HepG2 (cell line): ENCODE results near the gene TREM1. TPM values are rescaled to one million over a fixed set of nuclear protein-coding genes. Genes with fewer than 3 reads are reported as not detected.

Experiments used
- ATAC-seq: fragments of 200-7000 bp; cut with Tn5 transposase; 3 replicates; pipeline ENCODE4 v1.9.1; 2020; ENCODE audit warnings: mild to moderate bottlenecking, moderate library complexity
- BruUV-seq: library from RNA; stranded (reverse); fragments of 400-500 nt; replicated peaks from 2 replicates; lab custom pipeline; 2021; lab: Mats Ljungman, UMichigan
- CTCF ChIA-PET: fragments of 300-600 bp; formaldehyde crosslinking; extraction: SDS; loops from one replicate; lab custom pipeline; 2021; ENCODE audit warnings: low total read pairs, inconsistent platforms, low intra/inter-chr PET ratio; lab: Yijun Ruan, JAX
- POLR2A ChIA-PET: fragments of 350-600 bp; sonication (Branson Sonifier 250); formaldehyde crosslinking; loops from one replicate; lab custom pipeline; 2020; ENCODE audit warnings: antibody characterized with exemption, inconsistent platforms; lab: Yijun Ruan, JAX
- DNase-seq: peaks from one replicate; pipeline ENCODE4 v3.0.0-alpha.2; 2015; ENCODE audit warnings: low spot score
- FAIRE-seq: peaks from 3 replicates; lab custom pipeline; 2011; peaks lifted over from hg19 to GRCh38; lab: Jason Lieb, UNC
- H2AFZ ChIP-seq: one replicate; pipeline ENCODE4 v1.6.1; 2011; ENCODE audit warnings: low read length, inconsistent platforms
- H3K27ac ChIP-seq: fragments of 300-600 bp; 3 replicates; pipeline ENCODE4 v1.8.0; 2011; ENCODE audit warnings: mixed run types, mild to moderate bottlenecking, mixed read lengths, low read length, inconsistent platforms; ENCODE audit not compliant: insufficient read depth; ENCODE audit errors: extremely low read length
- H3K27me3 ChIP-seq, 2 experiments: fragments of 200-600 bp in 1 of 2; 2 replicates in 1 of 2; 3 replicates in 1 of 2; pipeline versions ENCODE4 v1.6.0 to v1.8.0; 2011; ENCODE audit warnings: low read length in 2 of 2, mild to moderate bottlenecking in 2 of 2, moderate library complexity in 2 of 2, inconsistent platforms in 1 of 2; ENCODE audit not compliant: insufficient read depth in 2 of 2, control insufficient read depth in 1 of 2
- H3K36me3 ChIP-seq, 2 experiments: fragments of 200-600 bp in 1 of 2; replicated peaks in 1 of 2; 2 replicates in 1 of 2; 3 replicates in 1 of 2; pipeline versions ENCODE4 v1.5.1 to v1.8.0; 2011; ENCODE audit warnings: low read length in 2 of 2, inconsistent platforms in 1 of 2; ENCODE audit not compliant: insufficient read depth in 2 of 2, control insufficient read depth in 1 of 2
- H3K4me1 ChIP-seq: 2 replicates; pipeline ENCODE4 v1.5.1; 2012; ENCODE audit warnings: low read length, inconsistent platforms; ENCODE audit not compliant: insufficient read depth
- H3K4me2 ChIP-seq: 2 replicates; pipeline ENCODE4 v1.6.0; 2011; ENCODE audit warnings: low read depth, low read length, inconsistent platforms
- H3K4me3 ChIP-seq, 3 experiments: fragments of 200-600 bp in 1 of 3; sonication (generic), shearing (Covaris generic) in 1 of 3; replicated peaks in 1 of 3; 2 replicates each; pipeline ENCODE4 v1.5.1; 2011 to 2016; ENCODE audit warnings: low read length in 3 of 3, inconsistent platforms in 2 of 3, low read depth in 2 of 3, mild to moderate bottlenecking in 2 of 3, control low read depth in 1 of 3, mixed read lengths in 1 of 3; ENCODE audit not compliant: insufficient read depth in 1 of 3
- H3K79me2 ChIP-seq: one replicate; pipeline ENCODE4 v1.6.1; 2011; ENCODE audit warnings: low read length, inconsistent platforms; ENCODE audit not compliant: insufficient read depth
- H3K9ac ChIP-seq: 2 replicates; pipeline ENCODE4 v1.6.0; 2011; ENCODE audit warnings: mild to moderate bottlenecking, low read depth, low read length, inconsistent platforms; ENCODE audit not compliant: insufficient read depth
- H3K9me3 ChIP-seq: 2 replicates; pipeline ENCODE4 v1.5.1; 2012; ENCODE audit warnings: mild to moderate bottlenecking, low read length
- H4K20me1 ChIP-seq: 2 replicates; pipeline ENCODE4 v1.6.0; 2011; ENCODE audit warnings: inconsistent platforms, mild to moderate bottlenecking, low read length, moderate library complexity; ENCODE audit not compliant: insufficient read depth
- CTCF ChIP-seq: sonication (generic); formaldehyde crosslinking; IDR thresholded peaks from 2 replicates; pipeline ENCODE4 v1.5.0; 2020; ENCODE audit warnings: mild to moderate bottlenecking, missing genetic modification reagents, moderate library complexity
- EZH2 ChIP-seq: conservative IDR thresholded peaks from 2 replicates; pipeline ENCODE4 v1.6.1; 2012; ENCODE audit warnings: mild to moderate bottlenecking, low read depth, low read length, moderate library complexity
- GMEB1 ChIP-seq: sonication (generic); formaldehyde crosslinking; IDR thresholded peaks from 2 replicates; pipeline ENCODE4 v1.5.1; 2020; ENCODE audit warnings: missing genetic modification reagents, mild to moderate bottlenecking, borderline replicate concordance
- KDM3A ChIP-seq: IDR thresholded peaks from 2 replicates; pipeline ENCODE4 v1.6.1; 2018; ENCODE audit warnings: low read depth, missing compliant biosample characterization
- NFIC ChIP-seq: IDR thresholded peaks from 2 replicates; pipeline ENCODE4 v1.6.1; 2012; ENCODE audit warnings: mild to moderate bottlenecking, low read length, inconsistent platforms
- SP2 ChIP-seq: sonication (generic); formaldehyde crosslinking; IDR thresholded peaks from 2 replicates; pipeline ENCODE4 v1.5.1; 2020; ENCODE audit warnings: mild to moderate bottlenecking, missing genetic modification reagents
- SRSF4 ChIP-seq: fragments of 200-400 bp; formaldehyde crosslinking; IDR thresholded peaks from one replicate; pipeline ENCODE4 v1.6.1; 2018; ENCODE audit warnings: mild to moderate bottlenecking, low read depth, low read length, moderate library complexity; ENCODE audit not compliant: poor library complexity, severe bottlenecking
- TERF1 ChIP-seq: sonication (generic); formaldehyde crosslinking; IDR thresholded peaks from 2 replicates; pipeline ENCODE4 v1.8.0; 2022; ENCODE audit warnings: mild to moderate bottlenecking, missing genetic modification reagents, moderate library complexity
- ZEB1 ChIP-seq: IDR thresholded peaks from 2 replicates; pipeline ENCODE4 v1.6.1; 2012; ENCODE audit warnings: mild to moderate bottlenecking, low read depth, inconsistent platforms; ENCODE audit not compliant: insufficient replicate concordance
- ZNF30 ChIP-seq: sonication (generic); formaldehyde crosslinking; IDR thresholded peaks from 2 replicates; pipeline ENCODE4 v1.5.0; 2020; ENCODE audit warnings: mild to moderate bottlenecking, missing genetic modification reagents
- ZNF703 ChIP-seq: sonication (generic); formaldehyde crosslinking; IDR thresholded peaks from 2 replicates; pipeline ENCODE4 v1.5.1; 2020; ENCODE audit warnings: missing genetic modification reagents, mild to moderate bottlenecking, moderate library complexity, borderline replicate concordance
- WGBS: methylation state at CpG from one replicate; pipeline ENCODE4 v1.1.6; 2017; ENCODE audit warnings: low lambda C conversion rate; 5-methylcytosine and 5-hydroxymethylcytosine counted together
- in situ Hi-C: cut with HindIII; loops from 2 replicates; pipeline ENCODE4 v1.10.0; 2017; ENCODE audit warnings: low pct_unique_long_range_greater_than_20kb; ENCODE audit not compliant: extremely low pct_ligation_motif_present
- intact Hi-C: fragments of 100-400 bp; cut with micrococcal nuclease; formaldehyde crosslinking; loops from one replicate; pipeline ENCODE4 v1.10.0; 2022; ENCODE audit not compliant: unreplicated experiment
- polyA plus RNA-seq, 8 experiments: library from polyadenylated mRNA; depleted of rRNA in 3 of 8; stranded (reverse) in 7 of 8; unstranded in 1 of 8; fragments of >200 nt; fragmentation: Illumina TruSeq in 4 of 8; extraction: Trizol in 4 of 8; gene quantifications; 2 replicates each; pipeline versions ENCODE4 v1.2.1 to v1.2.3, GENCODE V29; 2011 to 2016; ENCODE audit warnings: low read depth in 4 of 8, missing spikeins in 1 of 8, mixed read lengths in 1 of 8; ENCODE audit not compliant: insufficient read depth in 1 of 8
- total RNA-seq, 5 experiments: library from RNA; depleted of rRNA; stranded (reverse); fragments of >200 nt; fragmentation: Illumina TruSeq; extraction: Trizol; gene quantifications; 2 replicates each; pipeline ENCODE4 v1.2.3, GENCODE V29; 2016; ENCODE audit warnings: low read depth in 1 of 5
- TF ChIP-seq, protein P1 (sequence below): sonication (generic); formaldehyde crosslinking; IDR thresholded peaks from 2 replicates; pipeline ENCODE4 v1.4.0; 2020; ENCODE audit warnings: missing genetic modification reagents, borderline replicate concordance

Gene TREM1
- total and polyA plus RNA-seq, 2 of the 13 experiments (the other 11 are each of a cell fraction or from before 2014, with no cell fraction given) = 0.49 TPM; not detected in 1

- no peak for TF ChIP-seq GMEB1 (CRISPR knock-in tag)
- TF ChIP-seq SRSF4 = no peak
- TF ChIP-seq ZNF30 = no peak
- TF ChIP-seq SP2 (CRISPR knock-in tag) = no peak
Observed at GRCh38 chr6:41315203-41315602, 28.7 kb upstream of the TREM1 start (continued).

DNA sequence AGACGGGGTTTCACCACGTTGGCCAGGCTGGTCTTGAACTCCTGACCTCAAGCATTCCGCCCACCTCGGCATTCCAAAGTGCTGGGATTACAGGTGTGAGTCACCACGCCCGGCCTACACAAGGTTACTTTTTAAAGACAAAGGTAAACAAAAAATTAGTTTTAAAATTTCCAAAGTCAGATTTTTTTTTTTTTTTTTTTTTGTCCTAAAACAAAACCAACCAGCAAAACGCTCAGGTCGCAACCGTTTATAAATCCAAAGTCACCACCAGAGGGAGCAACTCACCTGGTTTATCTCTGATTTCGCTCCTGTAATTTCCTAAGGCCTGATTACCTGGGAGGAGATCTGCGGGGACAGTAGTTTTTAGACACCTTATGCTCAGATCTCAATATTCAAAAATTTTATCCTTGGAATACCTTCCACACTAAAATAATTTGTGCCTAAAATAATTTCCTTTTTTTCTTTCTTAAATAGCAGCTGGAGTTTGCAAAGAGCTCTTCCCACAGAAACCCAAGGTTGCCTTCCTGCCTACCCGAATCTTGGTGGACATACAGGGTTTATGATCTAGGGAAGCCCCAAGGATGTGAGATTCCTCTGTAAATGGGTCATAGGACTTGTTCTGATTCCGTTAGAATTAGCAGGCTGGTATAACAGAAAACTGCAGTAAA lies 19.8 kb upstream of the TREM1 start:
- Histone ChIP-seq H2AFZ (no peak overlapping the region), H3K9me3 (no peaks in the 10 kb centered on the region), H3K9ac (no peak overlapping the region), H3K4me2 (no peak overlapping the region), H3K79me2 (no peaks in the 10 kb centered on the region), H3K4me1 (peaks cover 6% of the 10 kb centered on the region), H4K20me1 (no peaks in the 10 kb centered on the region), H3K4me3 (no peak overlapping the region), H3K27me3 (peaks cover 2 to 23% of the 10 kb centered on the region in 2 experiments; a peak in 3 of 5 replicates), H3K36me3 (no peaks in the 10 kb centered on the region), H3K27ac (no peak overlapping the region)
- peak; percentile 70 for DNase-seq
- 3% methylated on average over 13 of the region's 13 CpGs for WGBS
- no TSS peak for BruUV-seq
- CTCF ChIA-PET = interaction anchor here (1.1 to 3.4 kb wide), 3 partner anchors 12 to 375 kb away, joined by 3 to 37 read pairs (median 15); no protein-coding TSS in a partner anchor
- peak; percentile 70 for FAIRE-seq
- intact Hi-C loops = loop anchor here (1.0 to 5.0 kb wide), 2 partner anchors 12 to 376 kb away; no protein-coding TSS in a partner anchor
- ATAC-seq = peak; percentile 69
- POLR2A ChIA-PET = no interaction called here
- in situ Hi-C loops = no loop called here
- no peak for TF ChIP-seq ZNF703
- TF ChIP-seq NFIC = no peak
- no peak for TF ChIP-seq KDM3A (CRISPR knock-in tag)
- no peak for TF ChIP-seq EZH2
- TF ChIP-seq, protein P1, sequence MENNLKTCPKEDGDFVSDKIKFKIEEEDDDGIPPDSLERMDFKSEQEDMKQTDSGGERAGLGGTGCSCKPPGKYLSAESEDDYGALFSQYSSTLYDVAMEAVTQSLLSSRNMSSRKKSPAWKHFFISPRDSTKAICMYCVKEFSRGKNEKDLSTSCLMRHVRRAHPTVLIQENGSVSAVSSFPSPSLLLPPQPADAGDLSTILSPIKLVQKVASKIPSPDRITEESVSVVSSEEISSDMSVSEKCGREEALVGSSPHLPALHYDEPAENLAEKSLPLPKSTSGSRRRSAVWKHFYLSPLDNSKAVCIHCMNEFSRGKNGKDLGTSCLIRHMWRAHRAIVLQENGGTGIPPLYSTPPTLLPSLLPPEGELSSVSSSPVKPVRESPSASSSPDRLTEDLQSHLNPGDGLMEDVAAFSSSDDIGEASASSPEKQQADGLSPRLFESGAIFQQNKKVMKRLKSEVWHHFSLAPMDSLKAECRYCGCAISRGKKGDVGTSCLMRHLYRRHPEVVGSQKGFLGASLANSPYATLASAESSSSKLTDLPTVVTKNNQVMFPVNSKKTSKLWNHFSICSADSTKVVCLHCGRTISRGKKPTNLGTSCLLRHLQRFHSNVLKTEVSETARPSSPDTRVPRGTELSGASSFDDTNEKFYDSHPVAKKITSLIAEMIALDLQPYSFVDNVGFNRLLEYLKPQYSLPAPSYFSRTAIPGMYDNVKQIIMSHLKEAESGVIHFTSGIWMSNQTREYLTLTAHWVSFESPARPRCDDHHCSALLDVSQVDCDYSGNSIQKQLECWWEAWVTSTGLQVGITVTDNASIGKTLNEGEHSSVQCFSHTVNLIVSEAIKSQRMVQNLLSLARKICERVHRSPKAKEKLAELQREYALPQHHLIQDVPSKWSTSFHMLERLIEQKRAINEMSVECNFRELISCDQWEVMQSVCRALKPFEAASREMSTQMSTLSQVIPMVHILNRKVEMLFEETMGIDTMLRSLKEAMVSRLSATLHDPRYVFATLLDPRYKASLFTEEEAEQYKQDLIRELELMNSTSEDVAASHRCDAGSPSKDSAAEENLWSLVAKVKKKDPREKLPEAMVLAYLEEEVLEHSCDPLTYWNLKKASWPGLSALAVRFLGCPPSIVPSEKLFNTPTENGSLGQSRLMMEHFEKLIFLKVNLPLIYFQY (CRISPR knock-in tag) = no peak
- peak; percentile 46 for TF ChIP-seq ZEB1
- TF ChIP-seq CTCF (CRISPR knock-in tag) = peak; percentile 69
- no peak for TF ChIP-seq TERF1 (CRISPR knock-in tag)
